NB4 (cell line): Measurements from ENCODE around the gene PLA2G2F.

Experiments used
- MYC ChIP-seq: IDR thresholded peaks from 2 replicates; pipeline ENCODE4 v1.6.1; 2011; ENCODE audit warnings: low read depth, low read length
- POLR2A ChIP-seq: IDR thresholded peaks from 2 replicates; pipeline ENCODE4 v1.6.1; 2011; ENCODE audit warnings: mild to moderate bottlenecking; ENCODE audit not compliant: insufficient read length; ENCODE audit errors: extremely low read depth
- TF ChIP-seq, protein P1 (sequence below): IDR thresholded peaks from one replicate; pipeline ENCODE4 v1.5.1; 2012; ENCODE audit warnings: low read depth, low read length
- TF ChIP-seq, protein P2 (sequence below): IDR thresholded peaks from 2 replicates; pipeline ENCODE4 v1.6.1; 2011; ENCODE audit warnings: low read depth, low read length

DNA sequence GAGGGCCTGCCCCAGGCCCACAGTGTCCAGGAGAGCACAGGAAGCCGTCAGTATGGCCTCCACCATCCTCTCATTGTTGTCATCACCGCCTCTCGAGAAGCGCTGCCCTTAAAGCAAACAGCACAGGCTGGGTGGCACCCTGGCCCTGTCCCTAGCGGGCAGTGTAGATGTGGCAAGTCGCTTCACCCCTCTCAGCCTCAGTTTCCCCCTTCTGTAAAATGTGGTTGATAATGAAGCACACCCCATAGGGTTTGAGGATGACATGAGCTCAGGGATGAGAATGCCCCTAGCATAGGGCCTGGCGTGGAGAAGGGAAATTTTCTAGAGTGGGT is 13.4 kb downstream of the PLA2G2F start:
- TF ChIP-seq, protein P1, sequence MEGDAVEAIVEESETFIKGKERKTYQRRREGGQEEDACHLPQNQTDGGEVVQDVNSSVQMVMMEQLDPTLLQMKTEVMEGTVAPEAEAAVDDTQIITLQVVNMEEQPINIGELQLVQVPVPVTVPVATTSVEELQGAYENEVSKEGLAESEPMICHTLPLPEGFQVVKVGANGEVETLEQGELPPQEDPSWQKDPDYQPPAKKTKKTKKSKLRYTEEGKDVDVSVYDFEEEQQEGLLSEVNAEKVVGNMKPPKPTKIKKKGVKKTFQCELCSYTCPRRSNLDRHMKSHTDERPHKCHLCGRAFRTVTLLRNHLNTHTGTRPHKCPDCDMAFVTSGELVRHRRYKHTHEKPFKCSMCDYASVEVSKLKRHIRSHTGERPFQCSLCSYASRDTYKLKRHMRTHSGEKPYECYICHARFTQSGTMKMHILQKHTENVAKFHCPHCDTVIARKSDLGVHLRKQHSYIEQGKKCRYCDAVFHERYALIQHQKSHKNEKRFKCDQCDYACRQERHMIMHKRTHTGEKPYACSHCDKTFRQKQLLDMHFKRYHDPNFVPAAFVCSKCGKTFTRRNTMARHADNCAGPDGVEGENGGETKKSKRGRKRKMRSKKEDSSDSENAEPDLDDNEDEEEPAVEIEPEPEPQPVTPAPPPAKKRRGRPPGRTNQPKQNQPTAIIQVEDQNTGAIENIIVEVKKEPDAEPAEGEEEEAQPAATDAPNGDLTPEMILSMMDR: no peak
- TF ChIP-seq POLR2A: no peak
- TF ChIP-seq, protein P2, sequence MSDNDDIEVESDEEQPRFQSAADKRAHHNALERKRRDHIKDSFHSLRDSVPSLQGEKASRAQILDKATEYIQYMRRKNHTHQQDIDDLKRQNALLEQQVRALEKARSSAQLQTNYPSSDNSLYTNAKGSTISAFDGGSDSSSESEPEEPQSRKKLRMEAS: no peak
- no peak for TF ChIP-seq MYC
